Measurements from ENCODE around the gene NOP53. TPM values are rescaled to one million over a fixed set of nuclear protein-coding genes. Genes with fewer than 3 reads are reported as not detected.
A peak's percentile ranks its signal among the peaks of the same experiment; 100 is the strongest.

Gene NOP53
- total and polyA plus RNA-seq, 2 of the 13 experiments (the other 11 are each of a cell fraction or from before 2014, with no cell fraction given) = 53.9 to 141 TPM

DNA sequence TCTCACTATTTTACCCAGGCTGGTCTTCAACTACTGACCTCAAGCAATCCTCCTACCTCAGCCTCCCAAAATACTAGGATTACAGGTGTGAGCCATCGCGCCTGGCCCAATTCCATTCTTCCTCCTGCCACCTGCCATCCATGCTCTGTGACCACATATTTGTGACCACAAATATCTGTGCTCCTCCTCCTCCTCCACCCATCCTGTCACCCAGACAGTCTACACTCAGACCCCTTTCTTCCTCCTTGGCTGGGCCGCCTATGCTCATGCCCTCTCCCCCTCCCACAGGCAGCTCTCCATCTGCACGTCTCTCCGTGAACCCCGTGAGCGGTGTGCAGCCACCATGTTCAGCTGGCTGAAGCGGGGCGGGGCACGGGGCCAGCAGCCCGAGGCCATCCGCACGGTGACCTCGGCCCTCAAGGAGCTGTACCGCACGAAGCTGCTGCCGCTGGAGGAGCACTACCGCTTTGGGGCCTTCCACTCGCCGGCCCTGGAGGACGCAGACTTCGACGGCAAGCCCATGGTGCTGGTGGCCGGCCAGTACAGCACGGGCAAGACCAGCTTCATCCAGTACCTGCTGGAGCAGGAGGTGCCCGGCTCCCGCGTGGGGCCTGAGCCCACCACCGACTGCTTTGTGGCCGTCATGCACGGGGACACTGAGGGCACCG lies 28.9 kb upstream of the NOP53 start (continued):
- TF ChIP-seq SYNCRIP (IDR thresholded peaks at IDR 0.05; ENCODE audit: insufficient read depth, low read depth, low read length) (no peak), ZBTB7B (CRISPR knock-in tag; IDR thresholded peaks at IDR 0.05) (no peak), ZNF644 (CRISPR knock-in tag; IDR thresholded peaks at IDR 0.05; ENCODE audit: low read depth) (no peak), NFIC (IDR thresholded peaks at IDR 0.05; ENCODE audit: low read length) (no peak), BHLHE40 (IDR thresholded peaks at IDR 0.05; ENCODE audit: low read length) (no peak), TERF1 (CRISPR knock-in tag; IDR thresholded peaks at IDR 0.05) (no peak), REL (CRISPR knock-in tag; conservative IDR thresholded peaks at IDR 0.05) (no peak), ZNF292 (CRISPR knock-in tag; IDR thresholded peaks at IDR 0.05; ENCODE audit: borderline replicate concordance, low read depth) (no peak), RELA (CRISPR knock-in tag; IDR thresholded peaks at IDR 0.05) (no peak), ETS1 (CRISPR knock-in tag; IDR thresholded peaks at IDR 0.05) (no peak), JDP2 (CRISPR knock-in tag; IDR thresholded peaks at IDR 0.05; ENCODE audit: borderline replicate concordance) (no peak), SP5 (CRISPR knock-in tag; IDR thresholded peaks at IDR 0.05; ENCODE audit: borderline replicate concordance, low read depth) (peak; percentile 86), ISX (CRISPR knock-in tag; conservative IDR thresholded peaks at IDR 0.05) (no peak), ZNF709 (CRISPR knock-in tag; IDR thresholded peaks at IDR 0.05) (no peak), ATF7 (IDR thresholded peaks at IDR 0.05) (no peak), ATF7 (CRISPR knock-in tag; IDR thresholded peaks at IDR 0.05) (no peak), ZNF563 (CRISPR knock-in tag; IDR thresholded peaks at IDR 0.05) (no peak), ZBTB10 (CRISPR knock-in tag; IDR thresholded peaks at IDR 0.05; ENCODE audit: borderline replicate concordance) (no peak), NR1H2 (CRISPR knock-in tag; IDR thresholded peaks at IDR 0.05; ENCODE audit: borderline replicate concordance, low read depth) (no peak), POLR2AphosphoS5 (IDR thresholded peaks at IDR 0.05; ENCODE audit: low read depth, low read length) (no peak)
